Lung (tissue), 12 donors: ENCODE data around the gene SLC26A6. TPM values are rescaled to one million over a fixed set of nuclear protein-coding genes. Genes with fewer than 3 reads are reported as not detected.

ENCODE experiments used
- ATAC-seq: fragments of 200-7000 bp; cut with Tn5 transposase; one replicate; pipeline ENCODE4 v1.9.1; 2020; ENCODE audit warnings: moderate number of reproducible peaks; ENCODE audit not compliant: insufficient read depth, low FRiP score
- DNase-seq, 3 donors: peaks; one replicate each; pipeline ENCODE4 v3.0.0-alpha.2; 2013 to 2017
- H3K27ac ChIP-seq, 2 donors: one replicate each; pipeline ENCODE4 v1.5.1; 2013; ENCODE audit warnings: mild to moderate bottlenecking in 2 of 2, moderate library complexity in 2 of 2, control low read depth in 1 of 2, inconsistent platforms in 1 of 2, low read depth in 1 of 2, low read length in 1 of 2
- H3K27me3 ChIP-seq, 3 donors: one replicate each; pipeline ENCODE4 v1.5.1; 2013; ENCODE audit warnings: low read length in 2 of 3; ENCODE audit not compliant: control insufficient read depth in 3 of 3, insufficient read depth in 3 of 3
- H3K36me3 ChIP-seq, 4 donors: one replicate each; pipeline ENCODE4 v1.5.1; 2013; ENCODE audit warnings: low read length in 4 of 4, mild to moderate bottlenecking in 1 of 4, moderate library complexity in 1 of 4; ENCODE audit not compliant: control insufficient read depth in 4 of 4, insufficient read depth in 4 of 4
- H3K4me1 ChIP-seq, 5 donors: one replicate each; pipeline ENCODE4 v1.5.1; 2013; ENCODE audit warnings: low read length in 5 of 5, mild to moderate bottlenecking in 2 of 5, moderate library complexity in 1 of 5; ENCODE audit not compliant: control insufficient read depth in 5 of 5, insufficient read depth in 5 of 5
- H3K4me3 ChIP-seq: one replicate; pipeline ENCODE4 v1.5.1; 2013; ENCODE audit warnings: mild to moderate bottlenecking, control low read depth, moderate library complexity
- H3K9ac ChIP-seq, 2 donors: one replicate each; pipeline ENCODE4 v1.5.1; 2013; ENCODE audit warnings: low read length in 2 of 2, control low read depth in 1 of 2; ENCODE audit not compliant: insufficient read depth in 1 of 2
- H3K9me3 ChIP-seq, 4 donors: one replicate each; pipeline ENCODE4 v1.5.1; 2013; ENCODE audit warnings: low read length in 3 of 4, mild to moderate bottlenecking in 1 of 4, moderate library complexity in 1 of 4; ENCODE audit not compliant: control insufficient read depth in 4 of 4, insufficient read depth in 3 of 4
- WGBS, 2 donors: extraction: QIAGEN DNeasy Blood & Tissue Kit; methylation state at CpG; one replicate each; pipeline ENCODE4 v1.1.7; 2013; 5-methylcytosine and 5-hydroxymethylcytosine counted together
- polyA plus RNA-seq, 2 donors: library from polyadenylated mRNA; stranded (reverse); fragments of 200-250 nt; gene quantifications; one replicate each; pipeline ENCODE4 v1.2.1, GENCODE V29; 2013
- total RNA-seq, 2 donors: library from RNA; depleted of rRNA in 1 of 2; stranded (reverse); fragments of >200 nt in 1 of 2; gene quantifications; one replicate each; pipeline ENCODE4 v1.2.1, GENCODE V29; 2014 to 2021
- TF ChIP-seq, protein P1 (sequence below): IDR thresholded peaks from 2 replicates; pipeline ENCODE4 v1.5.1; 2012; ENCODE audit warnings: mild to moderate bottlenecking; ENCODE audit errors: control extremely low read depth, extremely low read depth
- donor health status: control.
- donor health status: control.
- donor health status: Bipolar disorder and iron deficiency.
- donor health status: healthy.
- donor health status: DM: yes; HTN: yes; CAD: no.

SLC26A6 gene
- total and polyA plus RNA-seq, 4 donors = 14.6 to 24.5 (median 19.6) TPM

- ATAC-seq (no peak), DNase-seq (no peak)
- no peak overlapping the region for H3K4me3 ChIP-seq
- H3K36me3 ChIP-seq = peaks cover 6 to 46% (median 18%) of the 10 kb centered on the region in 4 donors
- no peak overlapping the region for H3K27ac ChIP-seq
- H3K9me3 ChIP-seq = no peaks in the 10 kb centered on the region
- peaks cover 0 to 2% (median 0%) of the 10 kb centered on the region in 5 donors for H3K4me1 ChIP-seq
- TF ChIP-seq, protein P1, sequence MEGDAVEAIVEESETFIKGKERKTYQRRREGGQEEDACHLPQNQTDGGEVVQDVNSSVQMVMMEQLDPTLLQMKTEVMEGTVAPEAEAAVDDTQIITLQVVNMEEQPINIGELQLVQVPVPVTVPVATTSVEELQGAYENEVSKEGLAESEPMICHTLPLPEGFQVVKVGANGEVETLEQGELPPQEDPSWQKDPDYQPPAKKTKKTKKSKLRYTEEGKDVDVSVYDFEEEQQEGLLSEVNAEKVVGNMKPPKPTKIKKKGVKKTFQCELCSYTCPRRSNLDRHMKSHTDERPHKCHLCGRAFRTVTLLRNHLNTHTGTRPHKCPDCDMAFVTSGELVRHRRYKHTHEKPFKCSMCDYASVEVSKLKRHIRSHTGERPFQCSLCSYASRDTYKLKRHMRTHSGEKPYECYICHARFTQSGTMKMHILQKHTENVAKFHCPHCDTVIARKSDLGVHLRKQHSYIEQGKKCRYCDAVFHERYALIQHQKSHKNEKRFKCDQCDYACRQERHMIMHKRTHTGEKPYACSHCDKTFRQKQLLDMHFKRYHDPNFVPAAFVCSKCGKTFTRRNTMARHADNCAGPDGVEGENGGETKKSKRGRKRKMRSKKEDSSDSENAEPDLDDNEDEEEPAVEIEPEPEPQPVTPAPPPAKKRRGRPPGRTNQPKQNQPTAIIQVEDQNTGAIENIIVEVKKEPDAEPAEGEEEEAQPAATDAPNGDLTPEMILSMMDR = no peak
- no peaks in the 10 kb centered on the region for H3K27me3 ChIP-seq
- WGBS, 2 donors = 73 to 74% methylated on average over 4 of the region's 4 CpGs
- H3K9ac ChIP-seq = no peak overlapping the region
Measured at GRCh38 chr3:48678056-48678455, 42.8 kb upstream of the SLC26A6 start.

GRCh38 chr3:48674505-48674904 lies 39.2 kb upstream of the SLC26A6 start:
- no peak overlapping the region for H3K27ac ChIP-seq
- H3K9me3 ChIP-seq = no peaks in the 10 kb centered on the region
- DNase-seq (no peak), ATAC-seq (no peak)
- 94 to 98% methylated on average over 9 of the region's 9 CpGs for WGBS, 2 donors
- H3K9ac ChIP-seq = no peak overlapping the region
- H3K27me3 ChIP-seq = no peaks in the 10 kb centered on the region
- H3K36me3 ChIP-seq = peaks cover 2 to 22% (median 10%) of the 10 kb centered on the region in 4 donors
- H3K4me1 ChIP-seq = no peaks in the 10 kb centered on the region
- TF ChIP-seq, protein P1 = no peak
- H3K4me3 ChIP-seq = no peak overlapping the region

DNA sequence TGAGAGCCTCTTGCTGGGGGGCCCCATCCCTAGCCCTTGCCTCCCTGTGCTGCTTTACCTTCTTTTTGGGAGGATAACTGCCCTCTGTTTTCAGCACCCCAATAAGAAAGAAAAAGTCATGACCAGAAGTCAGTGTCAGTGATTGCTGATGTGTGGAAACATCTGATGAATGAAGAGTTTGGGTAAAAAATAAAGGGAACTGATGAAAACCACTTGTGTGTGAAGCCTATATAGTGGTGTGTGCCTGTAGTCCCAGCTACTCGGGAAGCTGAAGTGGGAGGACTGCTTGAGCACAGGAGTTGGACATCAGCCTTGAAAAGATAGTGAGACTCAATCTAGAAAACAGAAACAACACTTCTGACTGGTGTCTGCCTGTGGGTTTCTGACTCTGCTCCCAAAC lies 37.3 kb upstream of the SLC26A6 start:
- Histone ChIP-seq H3K4me3 (no peak overlapping the region), H3K9ac (no peak overlapping the region), H3K9me3 (no peaks in the 10 kb centered on the region), H3K27me3 (no peaks in the 10 kb centered on the region), H3K36me3 (peaks cover 0 to 7% (median 4%) of the 10 kb centered on the region in 4 donors), H3K4me1 (no peaks in the 10 kb centered on the region), H3K27ac (no peak overlapping the region)
- 59 to 64% methylated on average over 1 of the region's 1 CpG for WGBS, 2 donors
- TF ChIP-seq, protein P1 = no peak
- ATAC-seq (no peak), DNase-seq (no peak)

- peaks cover 0 to 24% (median 0%) of the 10 kb centered on the region in 5 donors for H3K4me1 ChIP-seq
- H3K27ac ChIP-seq = no peak overlapping the region
- peaks cover 0 to 2% (median 0%) of the 10 kb centered on the region in 4 donors for H3K9me3 ChIP-seq
- no peak for ATAC-seq
- no peaks in the 10 kb centered on the region for H3K36me3 ChIP-seq
- H3K9ac ChIP-seq = no peak overlapping the region
- 91 to 94% methylated on average over 4 of the region's 4 CpGs for WGBS, 2 donors
- peaks cover 0 to 10% (median 10%) of the 10 kb centered on the region in 3 donors for H3K27me3 ChIP-seq
- no peak overlapping the region for H3K4me3 ChIP-seq
- no peak for DNase-seq
- TF ChIP-seq, protein P1 = no peak
Measured at GRCh38 chr3:48664929-48665328, 29.7 kb upstream of the SLC26A6 start.
